GM12891 (cell line): ENCODE measurements around the gene TRPV6.

Experiments
- POLR2A ChIP-seq: IDR thresholded peaks from 2 replicates; pipeline ENCODE4 v1.6.1; 2011; ENCODE audit warnings: low read depth, low read length, control low read depth
- POLR2AphosphoS5 ChIP-seq: IDR thresholded peaks from 2 replicates; pipeline ENCODE4 v1.6.1; 2011; ENCODE audit warnings: low read depth, low read length, control low read depth
- POU2F2 ChIP-seq: IDR thresholded peaks from 2 replicates; pipeline ENCODE4 v1.6.1; 2011; ENCODE audit warnings: low read depth, mild to moderate bottlenecking, control low read depth, low read length, moderate library complexity

GRCh38 chr7:142862351-142862750, 23.2 kb downstream of the TRPV6 start:
- TF ChIP-seq POLR2A (no peak), POLR2AphosphoS5 (no peak), POU2F2 (no peak)
